Immature natural killer cell (primary cell): ENCODE data around the gene THEMIS. TPM values are rescaled to one million over a fixed set of nuclear protein-coding genes. Genes with fewer than 3 reads are reported as not detected.

ENCODE experiments used
- DNase-seq, 3 donors: peaks; one replicate each; pipeline ENCODE4 v3.0.0; 2022; ENCODE audit warnings: mixed read lengths in 1 of 3
- H3K27ac Mint-ChIP-seq, 6 donors: one replicate each; pipeline ENCODE4 v1.8.0; 2020; ENCODE audit warnings: mixed read lengths in 6 of 6, mild to moderate bottlenecking in 5 of 6, inconsistent platforms in 4 of 6, moderate library complexity in 3 of 6
- H3K27me3 Mint-ChIP-seq, 3 donors: one replicate each; pipeline ENCODE4 v1.8.0; 2020 to 2021; ENCODE audit warnings: low read depth in 3 of 3, mild to moderate bottlenecking in 3 of 3, mixed read lengths in 3 of 3, moderate library complexity in 3 of 3, inconsistent platforms in 1 of 3
- H3K36me3 Mint-ChIP-seq, 3 donors: one replicate each; pipeline ENCODE4 v1.8.0; 2020; ENCODE audit warnings: mixed read lengths in 3 of 3, inconsistent platforms in 2 of 3, mild to moderate bottlenecking in 2 of 3
- H3K4me1 Mint-ChIP-seq, 2 donors: one replicate each; pipeline ENCODE4 v1.8.0; 2020; ENCODE audit warnings: inconsistent platforms in 2 of 2, mild to moderate bottlenecking in 2 of 2, mixed read lengths in 2 of 2, moderate library complexity in 1 of 2
- H3K4me3 Mint-ChIP-seq, 5 donors: one replicate each; pipeline ENCODE4 v1.8.0; 2020; ENCODE audit warnings: mild to moderate bottlenecking in 5 of 5, mixed read lengths in 5 of 5, inconsistent platforms in 3 of 5, moderate library complexity in 3 of 5
- H3K9me3 Mint-ChIP-seq, 6 donors: one replicate each; pipeline ENCODE4 v1.8.0; 2020; ENCODE audit warnings: mild to moderate bottlenecking in 6 of 6, mixed read lengths in 6 of 6, inconsistent platforms in 4 of 6, moderate library complexity in 3 of 6
- polyA plus RNA-seq, 3 donors: library from polyadenylated mRNA; unstranded; fragments of 300-500 nt; fragmentation: Illumina TruSeq; gene quantifications; one replicate each; pipeline ENCODE4 v1.2.3, GENCODE V29; 2021

Gene THEMIS
- polyA plus RNA-seq, 3 donors from 2014 or later = 0.12 to 1.6 (median 0.57) TPM

GRCh38 chr6:127842562-127842961 is 58.3 kb downstream of the THEMIS start:
- H3K36me3 Mint-ChIP-seq = no peaks in the 10 kb centered on the region
- no peak overlapping the region for H3K27ac Mint-ChIP-seq
- no peak for DNase-seq
- H3K27me3 Mint-ChIP-seq = peaks cover 0 to 5% (median under 1%) of the 10 kb centered on the region in 3 donors
- no peak overlapping the region for H3K4me3 Mint-ChIP-seq
- no peaks in the 10 kb centered on the region for H3K4me1 Mint-ChIP-seq
- peaks cover 0 to 12% (median 0%) of the 10 kb centered on the region in 6 donors for H3K9me3 Mint-ChIP-seq

GRCh38 chr6:127841811-127842210 is 59.0 kb downstream of the THEMIS start:
- Mint-ChIP-seq H3K27ac (no peak overlapping the region), H3K4me3 (no peak overlapping the region), H3K36me3 (no peaks in the 10 kb centered on the region), H3K4me1 (no peaks in the 10 kb centered on the region), H3K9me3 (peaks cover 0 to 6% (median 0%) of the 10 kb centered on the region in 6 donors), H3K27me3 (peaks cover 0 to 3% (median 0%) of the 10 kb centered on the region in 3 donors)
- no peak for DNase-seq

GRCh38 chr6:127834136-127834535 is 66.7 kb downstream of the THEMIS start:
- Mint-ChIP-seq H3K9me3 (no peaks in the 10 kb centered on the region), H3K27ac (no peak overlapping the region), H3K4me1 (no peaks in the 10 kb centered on the region), H3K27me3 (peaks cover 0 to 2% (median 0%) of the 10 kb centered on the region in 3 donors), H3K36me3 (no peaks in the 10 kb centered on the region), H3K4me3 (no peak overlapping the region)
- DNase-seq = no peak

GRCh38 chr6:127833336-127833735 is 67.5 kb downstream of the THEMIS start:
- Mint-ChIP-seq H3K4me1 (no peaks in the 10 kb centered on the region), H3K36me3 (no peaks in the 10 kb centered on the region), H3K27ac (no peak overlapping the region), H3K27me3 (peaks cover 0 to 2% (median 0%) of the 10 kb centered on the region in 3 donors), H3K9me3 (no peaks in the 10 kb centered on the region), H3K4me3 (no peak overlapping the region)
- no peak for DNase-seq

GRCh38 chr6:127832381-127832780 is 68.5 kb downstream of the THEMIS start:
- DNase-seq = no peak
- H3K4me3 Mint-ChIP-seq = no peak overlapping the region
- H3K4me1 Mint-ChIP-seq = no peaks in the 10 kb centered on the region
- peaks cover 0 to 9% (median 0%) of the 10 kb centered on the region in 6 donors for H3K9me3 Mint-ChIP-seq
- peaks cover 0 to 3% (median 2%) of the 10 kb centered on the region in 3 donors for H3K27me3 Mint-ChIP-seq
- H3K27ac Mint-ChIP-seq = no peak overlapping the region
- no peaks in the 10 kb centered on the region for H3K36me3 Mint-ChIP-seq

- peaks cover 0 to 9% (median 0%) of the 10 kb centered on the region in 6 donors for H3K9me3 Mint-ChIP-seq
- H3K4me3 Mint-ChIP-seq = no peak overlapping the region
- no peak for DNase-seq
- no peaks in the 10 kb centered on the region for H3K36me3 Mint-ChIP-seq
- H3K27ac Mint-ChIP-seq = no peak overlapping the region
- peaks cover 0 to 3% (median 0%) of the 10 kb centered on the region in 3 donors for H3K27me3 Mint-ChIP-seq
- H3K4me1 Mint-ChIP-seq = no peaks in the 10 kb centered on the region
Observed at GRCh38 chr6:127824061-127824460, 76.8 kb downstream of the THEMIS start.

- Mint-ChIP-seq H3K4me1 (no peaks in the 10 kb centered on the region), H3K27ac (no peak overlapping the region), H3K36me3 (no peaks in the 10 kb centered on the region), H3K9me3 (no peaks in the 10 kb centered on the region), H3K4me3 (no peak overlapping the region), H3K27me3 (peaks cover 0 to 2% (median 0%) of the 10 kb centered on the region in 3 donors)
- no peak for DNase-seq
Observed at GRCh38 chr6:127821431-127821830, 79.4 kb downstream of the THEMIS start.

GRCh38 chr6:127818149-127818548 is 82.7 kb downstream of the THEMIS start:
- H3K36me3 Mint-ChIP-seq = no peaks in the 10 kb centered on the region
- no peak for DNase-seq

GRCh38 chr6:127816643-127817042 is 84.2 kb downstream of the THEMIS start:
- Mint-ChIP-seq H3K36me3 (no peaks in the 10 kb centered on the region), H3K27me3 (peaks cover 0 to 3% (median 2%) of the 10 kb centered on the region in 3 donors), H3K4me1 (no peaks in the 10 kb centered on the region), H3K27ac (no peak overlapping the region), H3K4me3 (no peak overlapping the region), H3K9me3 (no peaks in the 10 kb centered on the region)
- DNase-seq = no peak

More at GRCh38 chr6:127818149-127818548, 82.7 kb downstream of the THEMIS start:
- no peak overlapping the region for H3K4me3 Mint-ChIP-seq
- no peaks in the 10 kb centered on the region for H3K4me1 Mint-ChIP-seq
- H3K27ac Mint-ChIP-seq = no peak overlapping the region
- no peaks in the 10 kb centered on the region for H3K9me3 Mint-ChIP-seq
- peaks cover 0 to 3% (median 2%) of the 10 kb centered on the region in 3 donors for H3K27me3 Mint-ChIP-seq

- Mint-ChIP-seq H3K4me3 (no peak overlapping the region), H3K9me3 (no peaks in the 10 kb centered on the region), H3K27me3 (peaks cover 0 to 3% (median 2%) of the 10 kb centered on the region in 3 donors), H3K36me3 (no peaks in the 10 kb centered on the region), H3K27ac (no peak overlapping the region), H3K4me1 (no peaks in the 10 kb centered on the region)
- no peak for DNase-seq
Observed at GRCh38 chr6:127813699-127814027, 87.2 kb downstream of the THEMIS start.

GRCh38 chr6:127812985-127813698 is 87.7 kb downstream of the THEMIS start:
- no peaks in the 10 kb centered on the region for H3K4me1 Mint-ChIP-seq
- H3K36me3 Mint-ChIP-seq = no peaks in the 10 kb centered on the region
- DNase-seq = no peak
- H3K27me3 Mint-ChIP-seq = peaks cover 0 to 3% (median 2%) of the 10 kb centered on the region in 3 donors
- H3K9me3 Mint-ChIP-seq = no peaks in the 10 kb centered on the region
- no peak overlapping the region for H3K27ac Mint-ChIP-seq
- H3K4me3 Mint-ChIP-seq = no peak overlapping the region

GRCh38 chr6:127811900-127812570 is 88.8 kb downstream of the THEMIS start:
- H3K4me1 Mint-ChIP-seq = no peaks in the 10 kb centered on the region
- H3K27me3 Mint-ChIP-seq = peaks cover 0 to 3% (median 2%) of the 10 kb centered on the region in 3 donors
- no peaks in the 10 kb centered on the region for H3K9me3 Mint-ChIP-seq
- H3K4me3 Mint-ChIP-seq = no peak overlapping the region
- H3K27ac Mint-ChIP-seq = no peak overlapping the region
- DNase-seq = no peak
- H3K36me3 Mint-ChIP-seq = no peaks in the 10 kb centered on the region

GRCh38 chr6:127807806-127808517 is 92.9 kb downstream of the THEMIS start:
- no peak for DNase-seq
- Mint-ChIP-seq H3K4me1 (no peaks in the 10 kb centered on the region), H3K27ac (no peak overlapping the region), H3K36me3 (no peaks in the 10 kb centered on the region), H3K4me3 (no peak overlapping the region), H3K27me3 (peaks cover 0 to 2% (median 0%) of the 10 kb centered on the region in 3 donors), H3K9me3 (peaks cover 0 to 2% (median 0%) of the 10 kb centered on the region in 6 donors)

GRCh38 chr6:127796713-127797112 is 104.1 kb downstream of the THEMIS start:
- H3K27me3 Mint-ChIP-seq = peaks cover 0 to 2% (median 0%) of the 10 kb centered on the region in 3 donors
- no peak overlapping the region for H3K4me3 Mint-ChIP-seq
- H3K27ac Mint-ChIP-seq = no peak overlapping the region
- H3K4me1 Mint-ChIP-seq = peaks cover 0 to 1% of the 10 kb centered on the region in 2 donors
- DNase-seq = no peak
- no peaks in the 10 kb centered on the region for H3K9me3 Mint-ChIP-seq
- H3K36me3 Mint-ChIP-seq = no peaks in the 10 kb centered on the region
